Measurements from ENCODE around the gene ADAM33. TPM values are rescaled to one million over a fixed set of nuclear protein-coding genes. Genes with fewer than 3 reads are reported as not detected.

The ADAM33 gene
- total RNA-seq, 6 donors from 2014 or later: 2.3 to 26.2 (median 10.5) TPM

DNA sequence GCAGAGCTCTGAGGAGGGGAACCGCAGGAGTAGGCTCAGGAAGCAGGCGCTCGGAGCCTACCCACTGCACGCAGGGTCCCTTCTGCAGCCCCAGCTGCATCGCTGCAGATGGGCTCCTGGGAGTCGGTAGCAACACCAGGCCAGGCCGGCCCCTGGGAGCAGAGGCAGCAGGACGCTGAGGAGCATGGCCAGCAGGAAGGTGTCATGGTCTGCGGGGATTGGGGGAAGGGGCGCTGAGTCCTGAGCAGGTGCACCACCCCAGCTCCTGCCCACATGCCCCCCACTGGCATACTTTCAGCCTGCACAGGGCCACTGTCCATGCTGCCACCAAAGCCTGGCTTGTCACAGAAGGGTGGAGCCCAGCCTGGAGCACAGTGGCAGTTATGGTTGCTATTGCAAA, 10.9 kb downstream of the ADAM33 start:
- H3K9me3 ChIP-seq: no peaks in the 10 kb centered on the region
- no peak for ATAC-seq (ENCODE audit: low FRiP score in 2 of 2)
- H3K36me3 ChIP-seq: no peaks in the 10 kb centered on the region
- H3K4me3 ChIP-seq: no peak overlapping the region
- DNase-seq: no peak
- H3K27me3 ChIP-seq: peaks cover 0 to 32% (median 15%) of the 10 kb centered on the region in 4 donors
- H3K4me1 ChIP-seq: peaks cover 5 to 19% (median 9%) of the 10 kb centered on the region in 4 donors
- WGBS, 2 donors: 87% methylated on average over 10 of the region's 10 CpGs; no CpG with 5 or more reads in 1 of the 2 donors
- TF ChIP-seq, protein P1, sequence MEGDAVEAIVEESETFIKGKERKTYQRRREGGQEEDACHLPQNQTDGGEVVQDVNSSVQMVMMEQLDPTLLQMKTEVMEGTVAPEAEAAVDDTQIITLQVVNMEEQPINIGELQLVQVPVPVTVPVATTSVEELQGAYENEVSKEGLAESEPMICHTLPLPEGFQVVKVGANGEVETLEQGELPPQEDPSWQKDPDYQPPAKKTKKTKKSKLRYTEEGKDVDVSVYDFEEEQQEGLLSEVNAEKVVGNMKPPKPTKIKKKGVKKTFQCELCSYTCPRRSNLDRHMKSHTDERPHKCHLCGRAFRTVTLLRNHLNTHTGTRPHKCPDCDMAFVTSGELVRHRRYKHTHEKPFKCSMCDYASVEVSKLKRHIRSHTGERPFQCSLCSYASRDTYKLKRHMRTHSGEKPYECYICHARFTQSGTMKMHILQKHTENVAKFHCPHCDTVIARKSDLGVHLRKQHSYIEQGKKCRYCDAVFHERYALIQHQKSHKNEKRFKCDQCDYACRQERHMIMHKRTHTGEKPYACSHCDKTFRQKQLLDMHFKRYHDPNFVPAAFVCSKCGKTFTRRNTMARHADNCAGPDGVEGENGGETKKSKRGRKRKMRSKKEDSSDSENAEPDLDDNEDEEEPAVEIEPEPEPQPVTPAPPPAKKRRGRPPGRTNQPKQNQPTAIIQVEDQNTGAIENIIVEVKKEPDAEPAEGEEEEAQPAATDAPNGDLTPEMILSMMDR (IDR thresholded peaks at IDR 0.05): no peak
- no peak for TF ChIP-seq EP300 (IDR thresholded peaks at IDR 0.05)
- TF ChIP-seq POLR2A (IDR thresholded peaks at IDR 0.05): no peak
- TF ChIP-seq POLR2AphosphoS5 (IDR thresholded peaks at IDR 0.05): no peak
- no peak overlapping the region for H3K27ac ChIP-seq

DNA sequence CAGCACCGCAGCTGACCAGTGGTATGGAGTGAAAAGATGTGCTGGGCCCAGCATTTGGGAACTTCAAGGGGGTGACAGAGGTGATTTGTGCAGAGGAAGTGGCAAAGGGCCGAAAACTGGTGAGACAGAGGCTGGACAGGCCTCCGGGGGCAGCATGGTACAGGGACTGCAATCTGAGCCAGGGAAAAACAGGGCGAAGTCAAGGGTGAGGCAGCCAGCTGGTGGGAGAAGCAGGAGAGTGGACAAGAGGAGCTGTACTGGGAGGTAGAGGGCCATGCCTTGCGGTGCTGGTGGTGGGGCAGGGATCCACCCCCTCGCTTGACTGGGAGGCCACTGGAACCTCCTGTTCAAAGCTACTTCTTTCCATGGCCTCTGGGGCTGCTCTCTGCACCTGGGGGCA, 11.3 kb downstream of the ADAM33 start:
- Histone ChIP-seq H3K27me3 (peaks cover 0 to 32% (median 15%) of the 10 kb centered on the region in 4 donors), H3K27ac (no peak overlapping the region), H3K4me1 (peaks cover 5 to 19% (median 9%) of the 10 kb centered on the region in 4 donors), H3K36me3 (no peaks in the 10 kb centered on the region), H3K9me3 (no peaks in the 10 kb centered on the region), H3K4me3 (no peak overlapping the region)
- 51 to 57% methylated on average over 5 to 6 of the region's 6 CpGs for WGBS, 2 donors
- ATAC-seq (ENCODE audit: low FRiP score in 2 of 2): no peak
- no peak for DNase-seq
- TF ChIP-seq, protein P1 (IDR thresholded peaks at IDR 0.05): no peak
- TF ChIP-seq POLR2A (IDR thresholded peaks at IDR 0.05) (no peak), POLR2AphosphoS5 (IDR thresholded peaks at IDR 0.05) (no peak), EP300 (IDR thresholded peaks at IDR 0.05) (no peak)

DNA sequence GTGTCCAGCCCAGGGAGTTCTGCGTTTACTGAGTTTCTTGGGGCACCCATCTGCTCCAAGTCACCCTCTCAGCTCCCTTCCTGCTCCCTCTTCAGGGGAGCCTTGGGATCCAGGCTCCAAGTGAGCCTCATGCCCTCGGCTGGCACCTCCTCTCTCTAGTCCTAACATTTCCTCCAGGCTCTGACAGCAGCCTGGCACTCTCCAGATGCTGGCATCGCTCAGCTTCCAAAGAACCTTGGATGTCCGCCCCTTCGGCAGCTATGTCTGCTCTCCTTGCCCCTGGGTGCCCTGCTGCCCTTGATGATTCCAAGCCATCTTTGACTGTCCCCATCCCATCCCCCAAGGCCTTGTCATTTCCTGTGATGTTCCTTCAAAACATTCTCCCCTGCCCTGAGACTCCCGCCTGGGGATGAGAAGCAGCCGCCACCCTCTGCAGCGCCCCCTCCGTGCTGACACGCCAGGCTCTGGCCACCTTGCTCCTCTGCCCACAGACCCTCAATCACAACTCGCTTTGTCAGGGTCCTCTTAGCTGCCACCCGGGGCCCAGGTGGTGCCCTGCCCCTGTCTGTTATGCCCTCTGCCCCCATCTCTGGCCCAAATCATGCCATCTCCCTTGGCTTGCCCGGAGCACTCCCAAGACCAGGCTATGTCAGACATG, 12.0 kb downstream of the ADAM33 start:
- Histone ChIP-seq H3K27me3 (peaks cover 0 to 30% (median 13%) of the 10 kb centered on the region in 4 donors), H3K36me3 (no peaks in the 10 kb centered on the region), H3K9me3 (no peaks in the 10 kb centered on the region), H3K27ac (no peak overlapping the region), H3K4me1 (peaks cover 5 to 19% (median 9%) of the 10 kb centered on the region in 4 donors), H3K4me3 (no peak overlapping the region)
- no peak for DNase-seq
- ATAC-seq (ENCODE audit: low FRiP score in 2 of 2): no peak
- 79 to 90% methylated on average over 10 to 13 of the region's 13 CpGs for WGBS, 2 donors
- TF ChIP-seq POLR2AphosphoS5 (IDR thresholded peaks at IDR 0.05) (no peak), EP300 (IDR thresholded peaks at IDR 0.05) (no peak), POLR2A (IDR thresholded peaks at IDR 0.05) (no peak)
- TF ChIP-seq, protein P1 (IDR thresholded peaks at IDR 0.05): no peak

DNA sequence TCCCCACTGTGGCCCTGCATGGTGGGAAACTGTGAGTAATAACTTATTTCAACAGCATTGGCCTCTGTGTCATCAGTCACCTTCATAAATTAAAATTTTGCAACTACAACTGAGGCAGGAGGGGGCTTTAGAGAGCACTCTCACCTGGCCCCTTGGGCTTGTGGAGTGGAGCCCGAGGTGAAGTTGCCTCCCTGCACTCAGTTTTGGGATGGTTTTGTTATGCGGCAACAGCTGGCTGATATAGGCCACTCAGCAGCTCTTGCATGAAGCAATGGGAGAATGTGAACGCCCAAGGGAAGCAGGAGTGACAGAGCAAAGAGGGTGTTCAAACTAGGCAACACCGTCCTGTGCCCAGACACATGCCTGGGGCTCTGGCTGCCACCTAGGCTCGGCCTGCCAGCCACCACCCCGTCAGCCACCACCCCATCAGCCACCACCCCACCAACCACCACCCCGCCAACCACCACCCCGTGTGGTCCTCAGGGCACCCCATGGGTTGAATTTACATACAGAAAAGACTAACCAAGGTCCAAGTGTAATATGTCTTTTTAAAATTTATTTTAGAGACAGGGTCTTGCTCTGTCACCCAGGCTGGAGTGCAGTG, 14.3 kb downstream of the ADAM33 start:
- Histone ChIP-seq H3K9me3 (no peaks in the 10 kb centered on the region), H3K4me3 (no peak overlapping the region), H3K4me1 (peaks cover 2 to 8% (median 3%) of the 10 kb centered on the region in 4 donors), H3K36me3 (no peaks in the 10 kb centered on the region), H3K27ac (no peak overlapping the region), H3K27me3 (peaks cover 0 to 9% (median 4%) of the 10 kb centered on the region in 4 donors)
- DNase-seq (no peak), ATAC-seq (ENCODE audit: low FRiP score in 2 of 2) (no peak)
- TF ChIP-seq EP300 (IDR thresholded peaks at IDR 0.05): no peak
- no peak for TF ChIP-seq POLR2A (IDR thresholded peaks at IDR 0.05)
- TF ChIP-seq, protein P1 (IDR thresholded peaks at IDR 0.05): no peak
- TF ChIP-seq POLR2AphosphoS5 (IDR thresholded peaks at IDR 0.05): no peak
- 79 to 91% methylated on average over 3 to 8 of the region's 8 CpGs for WGBS, 2 donors

Data from upper lobe of left lung (tissue), 6 donors.